GM19372 (cell line): ENCODE results near the gene DDX49.
"Not testable (repeated sequence)": the region's sequence is repeated elsewhere in the genome, so short reads cannot be mapped to it uniquely, and the experiment has no call there.

Experiments
- ATAC-seq: cut with Tn5 transposase; IDR thresholded peaks from one replicate; pipeline ENCODE4 v1.9.1; 2021; ENCODE audit warnings: mild to moderate bottlenecking, low read depth, moderate library complexity; ENCODE audit not compliant: unreplicated experiment

Gene DDX49

DNA sequence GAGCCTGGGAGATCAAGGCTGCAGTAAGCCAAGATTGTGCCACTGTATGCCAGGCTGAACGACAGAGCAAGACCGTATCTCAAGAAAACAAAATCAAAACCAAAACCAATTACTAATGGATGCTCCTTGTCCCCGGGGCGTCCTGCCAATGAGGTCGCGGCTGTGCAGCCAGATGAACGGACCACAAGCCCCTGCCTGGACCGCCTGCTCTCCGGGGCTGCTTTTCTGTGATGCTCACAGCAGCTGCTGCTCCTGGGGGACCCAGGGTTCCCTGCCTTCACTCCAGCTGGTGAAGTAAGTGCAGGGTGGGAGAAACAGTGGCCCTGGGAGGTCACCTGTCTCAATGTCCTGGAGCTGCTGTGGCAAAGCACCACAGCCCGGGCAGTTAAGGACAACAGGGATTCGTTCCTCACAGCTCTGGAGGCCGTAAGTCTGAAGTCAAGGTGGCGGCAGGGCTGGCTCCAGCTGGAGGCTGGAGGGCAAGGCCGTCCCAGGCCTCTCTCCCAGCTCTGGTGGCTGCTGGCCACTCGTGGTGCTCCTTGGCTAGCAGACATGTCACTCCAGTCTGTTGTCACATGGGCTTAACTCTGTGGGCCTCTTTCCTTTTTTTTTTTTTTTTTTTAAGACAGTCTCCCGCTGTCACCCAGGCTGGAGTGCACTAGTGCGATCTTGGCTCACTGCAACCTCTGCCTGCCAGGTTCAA, 10.4 kb upstream of the DDX49 start:
- no peak for ATAC-seq

DNA sequence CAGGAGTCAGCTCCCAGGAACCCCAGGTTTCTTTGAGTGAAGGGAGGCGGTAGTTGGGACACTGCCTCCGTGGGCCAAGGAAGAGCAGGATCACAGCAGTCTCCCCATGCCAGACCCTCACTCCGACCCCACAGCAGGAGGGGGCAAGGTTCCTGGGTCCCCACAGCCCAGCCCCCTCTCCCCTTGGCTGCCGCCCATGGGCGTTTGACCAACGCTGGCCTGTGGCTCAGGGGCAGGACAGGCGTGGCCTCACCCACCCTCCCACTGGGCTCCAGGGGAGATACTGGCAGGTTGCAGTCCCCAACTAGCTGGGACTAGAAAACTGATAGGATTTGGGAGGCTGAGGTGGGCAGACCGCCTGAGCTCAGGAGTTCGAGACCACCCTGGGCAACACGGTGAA, 9.5 kb upstream of the DDX49 start:
- ATAC-seq, result no peak

DNA sequence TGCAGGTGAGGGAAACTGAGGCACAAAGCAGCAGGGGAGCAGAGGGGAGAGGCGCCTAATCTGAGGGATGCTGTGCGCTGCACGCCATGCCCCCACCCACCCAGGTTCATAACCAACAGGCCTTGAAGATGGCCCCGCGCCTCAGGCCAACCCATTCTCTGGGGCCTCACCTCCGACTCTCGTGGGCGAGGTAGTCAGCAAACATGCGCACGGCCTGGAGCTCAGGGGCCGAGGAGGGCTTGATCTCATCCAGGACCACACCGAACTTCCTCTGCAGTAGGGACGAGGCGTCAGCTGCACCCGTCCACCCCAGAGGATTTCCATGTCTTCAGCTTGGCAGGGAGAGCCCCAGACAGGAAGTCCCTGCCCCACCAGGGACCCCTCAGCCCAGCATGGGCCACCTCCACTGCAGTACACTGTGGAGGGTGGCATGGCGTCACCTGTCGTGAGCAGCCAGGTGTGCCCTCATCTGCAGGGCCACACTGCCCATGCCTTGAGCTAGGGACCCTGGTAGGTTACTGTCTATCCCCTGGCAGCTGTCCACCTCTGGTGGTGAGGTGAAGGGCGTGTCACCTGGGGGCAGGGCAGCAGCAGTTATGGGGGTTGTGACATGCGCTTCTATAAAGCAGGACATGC, 8.6 kb upstream of the DDX49 start:
- ATAC-seq, result no peak

DNA sequence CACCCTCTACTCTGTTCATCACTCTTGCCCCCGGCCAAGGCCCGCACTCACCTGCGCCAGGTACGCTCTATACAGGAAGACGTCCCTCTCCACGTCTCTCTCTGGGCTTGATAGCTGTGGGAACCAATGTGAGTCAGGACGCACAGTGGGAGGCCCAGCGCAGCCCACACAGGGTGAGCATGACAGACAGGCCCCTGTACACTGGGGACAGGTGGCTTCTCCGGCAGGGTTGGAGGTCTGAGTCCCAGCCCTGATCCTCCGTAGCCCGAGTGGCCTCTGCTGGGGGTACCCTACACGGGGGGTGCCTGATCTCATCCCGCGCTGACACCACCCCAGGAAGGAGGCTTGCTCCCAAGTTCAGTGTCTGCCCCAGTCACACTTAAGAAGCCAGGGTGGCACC, 6.6 kb upstream of the DDX49 start:
- no peak for ATAC-seq

DNA sequence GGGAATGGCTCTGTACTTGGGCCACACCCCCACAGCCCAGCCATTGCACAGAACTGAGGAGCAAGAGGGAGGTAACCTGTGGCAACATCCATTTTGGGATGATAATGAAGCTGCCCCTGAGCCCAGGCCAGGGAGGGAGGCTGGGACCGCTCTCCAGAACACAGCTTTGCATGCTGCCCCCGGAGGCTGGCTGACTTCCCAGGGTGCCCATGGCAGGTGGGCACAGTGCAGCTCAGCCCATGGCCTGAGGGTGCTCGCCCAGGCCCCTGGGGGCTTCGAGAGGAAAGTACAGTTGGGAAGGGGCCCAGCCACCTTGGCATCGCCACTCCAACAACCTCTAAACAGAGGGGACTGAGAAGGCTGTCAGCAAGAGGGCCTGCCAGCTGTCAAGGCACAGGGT, 6.0 kb upstream of the DDX49 start:
- no peak for ATAC-seq

DNA sequence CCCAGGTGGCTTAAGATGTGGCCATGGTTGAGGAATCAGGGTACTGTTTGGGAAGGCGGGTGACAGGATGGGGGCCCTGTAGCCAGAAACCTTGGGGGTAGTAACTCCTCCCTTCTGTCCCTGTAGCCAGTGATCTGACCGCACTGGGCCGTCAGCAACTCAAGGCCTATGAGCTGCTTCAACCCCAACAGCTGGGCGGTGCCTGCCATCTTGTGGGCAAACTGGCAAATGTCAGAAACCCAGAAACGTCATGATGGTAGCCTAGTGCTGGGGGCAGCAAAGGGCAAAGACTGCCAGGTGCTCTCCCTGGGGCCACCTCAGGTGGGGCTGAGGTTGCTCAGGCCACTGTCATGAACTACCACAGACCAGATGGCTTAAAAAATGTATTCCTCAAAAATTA, 3.9 kb upstream of the DDX49 start:
- ATAC-seq, result no peak

DNA sequence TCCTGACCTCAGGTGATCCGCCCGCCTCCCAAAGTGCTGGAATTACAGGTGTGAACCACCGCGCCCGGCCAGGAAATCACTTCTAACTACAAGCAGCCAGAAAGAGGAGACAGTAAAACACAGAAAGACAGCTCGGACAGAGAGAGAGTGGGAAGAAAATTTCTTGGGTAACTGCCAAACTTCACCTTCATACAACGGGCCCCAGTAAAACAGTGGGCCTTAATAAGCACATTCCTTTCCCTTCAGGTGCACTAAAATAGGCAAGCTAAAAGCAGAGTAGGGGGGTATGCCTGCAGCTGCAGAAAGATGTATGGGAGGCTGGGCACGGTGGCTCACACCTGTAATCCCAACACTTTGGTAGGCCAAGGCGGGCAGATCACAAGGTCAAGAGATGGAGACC, 1.9 kb upstream of the DDX49 start:
- ATAC-seq, result not testable (repeated sequence)

DNA sequence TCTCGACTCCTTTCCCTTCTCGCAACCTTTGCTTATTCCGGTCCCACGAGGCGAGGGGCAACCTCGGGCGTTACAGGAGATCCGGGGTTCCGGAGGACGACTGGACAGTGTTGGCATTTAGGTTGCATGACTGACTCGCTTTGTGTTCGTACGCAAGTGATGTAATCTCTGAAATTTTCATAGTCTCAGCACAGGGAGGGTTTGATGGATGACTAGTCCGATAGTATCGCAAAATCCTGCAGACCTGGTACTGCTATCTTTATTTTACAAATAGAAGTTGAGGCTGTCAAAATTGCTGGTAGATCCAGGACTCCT, 342 bp downstream of the DDX49 start:
- ATAC-seq, result no peak

DNA sequence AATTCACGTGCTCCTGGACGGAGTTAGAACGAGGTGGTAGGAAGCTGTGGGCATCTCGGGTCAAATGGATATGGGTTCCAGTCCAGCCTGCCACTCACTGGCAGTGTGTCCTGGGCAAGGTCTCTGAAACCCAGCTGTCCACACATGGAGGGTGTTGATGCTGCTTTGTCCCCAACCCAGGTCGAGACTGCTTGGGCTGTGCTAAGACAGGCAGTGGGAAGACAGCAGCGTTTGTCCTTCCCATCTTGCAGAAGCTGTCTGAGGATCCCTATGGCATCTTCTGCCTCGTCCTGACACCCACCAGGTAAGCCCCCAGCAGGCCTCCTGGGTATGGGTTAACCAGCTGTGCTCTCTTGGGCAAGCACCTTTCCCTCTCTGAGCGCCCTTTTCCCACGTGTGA, 885 bp downstream of the DDX49 start:
- no peak for ATAC-seq

DNA sequence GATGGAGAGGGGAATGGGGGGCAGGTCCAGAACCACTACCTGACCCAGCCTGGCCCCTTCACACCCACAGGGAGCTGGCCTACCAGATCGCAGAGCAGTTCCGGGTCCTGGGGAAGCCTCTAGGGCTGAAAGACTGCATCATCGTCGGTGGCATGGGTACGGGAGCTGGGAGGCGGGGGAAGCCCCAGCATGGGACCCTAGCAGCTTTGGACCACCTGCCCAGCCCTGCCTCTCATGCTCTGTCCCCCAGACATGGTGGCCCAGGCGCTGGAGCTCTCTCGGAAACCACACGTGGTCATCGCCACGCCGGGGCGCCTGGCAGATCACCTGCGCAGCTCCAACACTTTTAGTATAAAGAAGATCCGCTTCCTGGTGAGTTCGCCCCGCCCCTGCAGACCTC, 2.1 kb downstream of the DDX49 start:
- no peak for ATAC-seq

DNA sequence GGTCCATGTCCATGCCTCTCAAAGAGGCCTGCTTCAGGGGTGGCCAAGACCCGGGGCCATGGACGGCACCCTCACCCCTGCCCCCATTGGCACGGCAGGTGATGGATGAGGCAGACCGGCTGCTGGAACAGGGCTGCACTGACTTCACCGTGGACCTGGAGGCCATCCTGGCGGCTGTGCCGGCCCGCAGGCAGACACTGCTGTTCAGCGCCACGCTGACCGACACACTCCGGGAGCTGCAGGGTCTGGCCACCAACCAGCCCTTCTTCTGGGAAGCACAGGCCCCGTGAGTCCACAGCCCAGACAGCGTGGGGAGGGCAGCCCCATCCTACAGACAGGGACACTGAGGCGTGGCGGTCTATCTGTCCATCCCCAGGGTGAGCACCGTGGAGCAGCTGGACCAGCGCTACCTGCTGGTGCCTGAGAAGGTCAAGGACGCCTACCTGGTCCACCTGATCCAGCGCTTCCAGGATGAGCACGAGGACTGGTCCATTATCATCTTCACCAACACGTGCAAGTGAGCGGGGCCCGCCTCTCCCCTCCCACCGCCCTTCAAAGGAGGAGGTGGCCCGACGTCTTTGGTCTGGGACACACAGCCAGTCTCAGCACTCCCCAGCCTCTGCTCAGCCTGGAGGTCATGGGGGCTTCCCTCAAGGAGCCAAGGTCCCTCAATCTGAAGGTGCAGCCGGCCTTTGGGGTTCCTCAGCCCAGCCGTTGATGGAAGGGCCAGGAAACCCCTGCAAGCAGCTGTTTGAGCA, 2.9 kb downstream of the DDX49 start:
- ATAC-seq, result no peak

DNA sequence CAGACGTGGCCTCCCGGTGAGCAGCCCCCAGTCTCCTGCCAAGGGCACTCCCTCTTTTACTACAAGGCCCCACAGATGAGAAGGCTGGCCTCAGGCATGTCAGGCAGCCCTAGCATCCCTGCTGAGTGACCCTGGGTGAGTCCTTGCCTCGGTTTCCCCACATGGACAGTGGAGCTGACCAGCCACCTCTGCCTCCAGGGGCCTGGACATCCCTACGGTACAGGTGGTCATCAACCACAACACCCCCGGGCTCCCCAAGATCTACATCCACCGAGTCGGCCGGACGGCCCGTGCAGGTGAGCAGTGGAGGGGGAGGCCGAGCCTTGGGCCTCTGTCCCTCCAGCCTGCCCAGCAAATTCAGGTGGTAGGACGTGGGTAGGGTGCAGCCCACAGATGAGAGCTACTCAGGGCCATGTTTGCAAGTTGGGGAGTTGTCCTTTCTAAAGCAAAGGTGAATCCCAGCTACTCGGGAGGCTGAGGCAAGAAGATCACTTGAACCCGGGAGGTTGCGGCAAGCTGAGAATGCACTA, 5.2 kb downstream of the DDX49 start:
- no peak for ATAC-seq

DNA sequence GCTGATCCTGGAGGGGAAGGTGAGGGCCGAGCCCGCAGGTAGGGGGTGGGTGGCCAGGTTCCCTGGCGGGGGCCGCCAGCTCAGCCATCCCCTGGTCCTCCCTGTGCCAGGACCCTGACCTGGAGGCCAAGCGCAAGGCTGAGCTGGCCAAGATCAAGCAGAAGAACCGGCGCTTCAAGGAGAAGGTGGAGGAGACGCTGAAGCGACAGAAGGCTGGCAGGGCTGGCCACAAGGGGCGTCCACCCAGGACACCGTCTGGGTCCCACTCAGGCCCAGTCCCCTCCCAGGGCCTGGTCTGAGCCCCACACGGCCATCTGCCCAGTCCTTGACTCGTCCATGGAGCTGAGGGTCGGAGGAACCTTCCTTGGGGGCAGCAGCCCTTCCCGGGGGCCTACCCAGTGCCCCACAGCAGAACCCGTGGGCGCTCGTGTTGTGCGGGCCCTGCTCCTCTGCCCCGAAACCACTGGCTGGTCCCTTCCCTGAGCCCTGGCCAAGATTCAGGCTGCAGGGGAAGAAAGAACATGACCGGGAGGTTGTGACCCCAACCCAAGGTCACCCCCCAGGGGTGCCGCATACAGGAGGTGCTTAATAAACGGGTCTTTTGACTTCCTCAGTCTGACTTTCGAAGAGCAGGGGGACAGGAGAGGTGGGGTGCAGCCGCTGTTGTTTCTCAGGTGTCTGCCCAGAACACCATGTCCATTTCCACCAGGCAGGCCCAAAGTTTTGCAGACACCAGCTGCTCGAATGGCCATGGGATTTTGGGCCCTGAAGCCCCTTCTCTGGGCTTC, 8.7 kb downstream of the DDX49 start:
- no peak for ATAC-seq

DNA sequence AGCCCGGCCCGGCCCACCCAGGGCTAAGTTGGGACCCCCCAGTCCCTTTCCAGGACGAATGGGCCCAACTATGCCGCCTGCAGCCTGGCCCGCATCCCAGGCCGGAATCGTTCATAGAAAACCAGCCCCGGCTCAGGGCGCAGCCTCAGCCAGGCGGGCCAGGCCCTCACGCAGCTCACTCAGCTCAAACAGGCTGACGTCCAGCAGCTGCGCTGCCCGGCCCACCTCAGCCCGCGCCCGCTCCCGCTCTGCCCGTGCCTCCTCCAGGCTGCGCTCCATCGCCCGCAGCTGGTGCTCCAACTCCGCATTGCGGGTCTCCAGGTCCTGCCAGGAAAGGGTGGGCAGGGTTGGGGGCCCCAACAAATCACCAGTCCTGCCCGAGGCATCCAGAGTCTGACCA, 9.8 kb downstream of the DDX49 start:
- no peak for ATAC-seq

DNA sequence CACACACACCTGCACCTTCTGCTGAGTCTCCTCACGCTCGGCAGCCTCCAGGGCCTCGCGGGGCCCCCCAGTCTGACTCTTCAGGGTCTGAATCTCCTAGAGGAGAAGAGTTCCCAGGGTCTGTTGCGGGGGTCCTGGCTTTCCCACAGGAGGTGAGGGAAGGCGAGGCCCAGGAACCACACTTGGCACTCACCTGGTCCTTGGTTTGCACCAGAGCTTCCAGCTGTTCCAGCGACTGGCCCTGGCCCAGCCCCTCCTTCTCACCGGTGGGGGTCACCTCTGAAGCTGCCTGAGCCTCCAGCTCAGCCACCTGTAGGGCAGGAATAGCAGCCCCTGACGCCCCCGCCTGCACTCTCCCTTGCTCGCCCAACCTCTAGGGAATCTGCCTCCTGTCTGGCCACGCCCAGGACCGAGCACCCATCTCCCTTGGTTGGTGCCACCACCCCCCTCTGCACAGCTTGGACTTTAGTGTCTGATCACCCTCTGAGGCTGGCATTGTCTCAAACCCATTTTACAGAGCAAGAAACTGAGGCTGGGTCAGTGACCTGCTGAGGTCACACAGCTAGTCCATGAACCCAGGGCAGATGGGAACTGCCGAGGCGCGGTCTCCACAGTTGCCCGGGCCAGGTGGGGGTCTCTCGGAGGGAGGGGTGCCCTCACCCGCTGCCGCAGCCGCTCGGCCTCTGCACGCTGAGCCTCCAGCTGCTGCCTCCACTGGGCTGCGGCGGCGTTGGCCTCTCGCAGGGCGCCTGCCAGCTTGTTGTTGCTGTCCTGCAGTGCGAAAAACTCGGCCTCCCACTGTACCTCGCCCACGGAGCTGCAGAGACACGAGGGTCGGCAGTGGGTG, 12.0 kb downstream of the DDX49 start:
- ATAC-seq, result no peak

DNA sequence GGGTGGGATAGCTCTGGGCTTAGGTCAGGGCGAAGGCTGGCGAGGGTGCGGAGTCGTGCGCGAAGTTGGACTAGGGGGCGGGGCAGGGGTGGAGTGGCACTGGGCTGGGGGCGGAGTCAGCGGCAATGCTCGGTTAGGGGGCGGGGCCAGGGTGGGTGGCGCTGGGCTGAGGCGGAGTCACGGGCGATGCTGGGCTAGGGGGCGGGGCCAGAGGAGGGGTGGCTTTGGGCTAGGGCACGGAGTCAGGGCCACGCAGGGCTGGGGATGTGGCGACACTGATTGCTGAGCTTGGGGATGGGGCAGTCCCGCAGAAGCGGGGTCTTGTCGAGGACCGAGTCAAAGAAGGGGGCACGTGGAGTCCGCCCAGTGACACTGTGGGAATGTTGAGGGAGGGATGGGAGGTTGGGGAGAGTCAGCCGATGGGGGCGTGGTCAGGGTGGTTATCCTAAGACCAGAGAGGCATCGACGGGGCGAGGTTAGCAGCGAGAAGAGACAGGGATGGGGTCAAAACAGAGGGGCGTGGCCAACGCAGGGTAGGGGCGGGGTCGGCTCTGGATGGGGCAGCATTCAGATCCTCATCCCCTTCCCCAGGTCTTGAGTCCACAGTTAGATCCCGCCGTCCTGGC, 12.8 kb downstream of the DDX49 start:
- no peak for ATAC-seq

DNA sequence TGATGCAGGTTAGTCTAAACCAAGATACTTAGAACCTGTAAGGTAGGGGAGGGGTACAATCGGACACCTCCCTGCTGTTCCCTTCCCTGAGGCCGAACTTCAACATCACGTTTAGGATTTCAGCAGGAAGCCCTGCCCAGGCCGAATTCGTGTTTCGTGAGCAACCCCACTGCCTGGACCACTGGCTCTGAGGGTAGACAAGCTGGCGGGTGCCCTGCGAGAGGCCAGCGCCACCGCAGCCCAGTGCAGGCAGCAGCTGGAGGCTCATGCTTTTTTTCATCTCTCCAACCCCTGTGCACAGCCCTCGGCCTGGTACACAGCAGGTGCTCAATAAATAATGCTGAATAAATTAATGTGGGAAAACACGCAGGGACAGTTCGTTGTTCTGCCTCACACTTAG, 13.8 kb downstream of the DDX49 start:
- ATAC-seq, result no peak

DNA sequence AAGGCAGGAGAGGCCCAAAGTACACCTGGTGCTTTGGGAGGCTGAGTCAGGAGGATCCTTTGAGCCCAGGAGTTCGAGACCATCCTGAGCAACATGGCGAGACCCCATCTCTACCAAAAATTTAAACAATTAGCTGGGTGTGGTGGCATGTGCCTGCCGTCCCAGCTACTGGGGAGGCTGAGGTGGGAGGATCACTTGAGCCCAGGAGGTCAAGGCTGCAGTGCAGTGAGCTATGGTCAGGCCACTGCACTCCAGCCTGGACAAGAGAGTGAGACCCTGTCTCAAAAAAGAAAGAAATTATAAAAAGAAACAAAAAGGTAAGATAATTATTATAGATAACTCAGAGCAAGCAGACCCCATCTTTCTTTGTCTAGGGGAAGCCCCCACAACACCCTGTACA, 19.6 kb downstream of the DDX49 start:
- no peak for ATAC-seq

DNA sequence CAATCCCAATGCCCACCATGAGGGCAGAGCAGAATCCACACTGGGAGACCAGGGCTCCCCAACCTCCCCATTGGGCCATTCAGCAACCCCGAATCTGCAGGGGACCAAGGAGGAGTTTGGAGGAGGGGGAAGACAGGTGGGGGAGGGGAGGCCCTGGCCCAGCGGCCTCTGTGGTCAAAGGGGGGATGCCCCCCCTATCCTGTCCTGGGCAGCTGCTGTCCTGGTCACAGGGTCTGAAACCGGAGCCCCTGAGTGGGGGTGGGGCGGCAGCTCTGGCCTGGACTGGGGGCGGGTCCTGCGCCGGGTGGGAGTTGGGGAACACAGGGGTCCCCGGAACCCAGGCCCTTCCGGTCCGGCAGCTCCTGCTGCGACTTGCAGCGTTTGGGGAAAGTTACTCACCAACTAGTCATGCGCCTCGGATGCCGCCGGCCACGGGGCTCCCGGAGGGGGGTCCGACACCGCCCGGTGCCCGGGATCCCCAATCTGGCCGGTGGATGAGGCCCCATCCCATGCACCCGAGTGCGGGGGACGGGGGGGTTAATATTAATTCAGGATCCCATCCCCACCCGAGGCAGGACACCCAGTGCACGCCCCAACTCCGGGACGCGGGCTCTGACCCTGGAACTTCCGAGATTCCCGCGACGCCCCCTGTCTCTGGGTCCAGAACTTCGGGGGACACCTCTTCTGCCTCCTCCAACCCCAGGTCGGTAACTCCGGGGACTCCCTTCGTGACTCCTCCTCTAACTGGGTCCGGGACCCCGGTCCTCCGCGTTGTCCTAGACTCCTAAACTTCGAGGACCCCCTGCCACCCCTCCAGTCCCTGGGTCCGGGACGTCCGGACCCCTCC, 20.6 kb downstream of the DDX49 start:
- ATAC-seq, result no peak
